Loucy (cell line): ENCODE data around the gene CLSTN2.

Experiments used
- H2AFZ ChIP-seq: fragments of 200-600 bp; sonication (generic); 2 replicates; pipeline ENCODE4 v1.6.0; 2016; ENCODE audit warnings: antibody characterized with exemption, mild to moderate bottlenecking, low read length, moderate library complexity
- H3F3A ChIP-seq: fragments of 200-600 bp; 2 replicates; pipeline ENCODE4 v1.6.0; 2016; ENCODE audit warnings: antibody characterized with exemption, low read depth, mild to moderate bottlenecking
- H3K27me3 ChIP-seq: fragments of 200-600 bp; sonication (generic); 2 replicates; pipeline ENCODE4 v1.6.1; 2014; ENCODE audit warnings: low read length, mild to moderate bottlenecking; ENCODE audit not compliant: insufficient read depth, poor library complexity, severe bottlenecking
- H3K36me3 ChIP-seq: fragments of 200-600 bp; sonication (generic); 2 replicates; pipeline ENCODE4 v1.6.1; 2016; ENCODE audit warnings: low read length; ENCODE audit not compliant: insufficient read depth
- H3K4me1 ChIP-seq: fragments of 200-600 bp; sonication (generic); 2 replicates; pipeline ENCODE4 v1.5.1; 2014; ENCODE audit warnings: low read length, mild to moderate bottlenecking; ENCODE audit not compliant: insufficient read depth, poor library complexity, severe bottlenecking
- H3K4me2 ChIP-seq: fragments of 200-600 bp; sonication (generic); 2 replicates; pipeline ENCODE4 v1.6.0; 2014; ENCODE audit warnings: antibody characterized with exemption, low read length, low read depth, mild to moderate bottlenecking; ENCODE audit not compliant: poor library complexity, severe bottlenecking
- H3K4me3 ChIP-seq: fragments of 200-600 bp; sonication (generic); 2 replicates; pipeline ENCODE4 v1.5.1; 2014; ENCODE audit warnings: low read length, mild to moderate bottlenecking, mixed read lengths; ENCODE audit not compliant: poor library complexity, severe bottlenecking
- H3K79me2 ChIP-seq: fragments of 200-600 bp; sonication (generic); 2 replicates; pipeline ENCODE4 v1.6.1; 2014; ENCODE audit warnings: low read length; ENCODE audit not compliant: insufficient read depth
- H3K9ac ChIP-seq: fragments of 200-600 bp; sonication (generic); 2 replicates; pipeline ENCODE4 v1.6.0; 2014; ENCODE audit warnings: mild to moderate bottlenecking, low read depth, low read length, moderate library complexity; ENCODE audit not compliant: poor library complexity, severe bottlenecking
- H3K9me2 ChIP-seq: fragments of 200-600 bp; sonication (generic); replicated peaks from 2 replicates; pipeline ENCODE4 v1.6.1; 2016; ENCODE audit warnings: low read depth, low read length, mixed read lengths
- H3K9me3 ChIP-seq: fragments of 200-600 bp; sonication (generic); 2 replicates; pipeline ENCODE4 v1.6.1; 2014; ENCODE audit warnings: mild to moderate bottlenecking, antibody characterized with exemption, low read length, low read depth; ENCODE audit not compliant: insufficient read depth
- H4K20me1 ChIP-seq: fragments of 200-600 bp; sonication (generic); 2 replicates; pipeline ENCODE4 v1.6.0; 2014; ENCODE audit warnings: antibody characterized with exemption, low read length, mild to moderate bottlenecking; ENCODE audit not compliant: insufficient read depth, poor library complexity, severe bottlenecking
- EZH2phosphoT487 ChIP-seq: fragments of 200-600 bp; IDR thresholded peaks from 2 replicates; pipeline ENCODE4 v1.6.1; 2018; ENCODE audit warnings: antibody characterized with exemption, mild to moderate bottlenecking, moderate library complexity, borderline replicate concordance
- TF ChIP-seq, protein P1 (sequence below): fragments of 200-600 bp; sonication (generic); conservative IDR thresholded peaks from 2 replicates; pipeline ENCODE4 v1.5.1; 2014; ENCODE audit warnings: mild to moderate bottlenecking, antibody characterized with exemption, low read length

Gene CLSTN2

DNA sequence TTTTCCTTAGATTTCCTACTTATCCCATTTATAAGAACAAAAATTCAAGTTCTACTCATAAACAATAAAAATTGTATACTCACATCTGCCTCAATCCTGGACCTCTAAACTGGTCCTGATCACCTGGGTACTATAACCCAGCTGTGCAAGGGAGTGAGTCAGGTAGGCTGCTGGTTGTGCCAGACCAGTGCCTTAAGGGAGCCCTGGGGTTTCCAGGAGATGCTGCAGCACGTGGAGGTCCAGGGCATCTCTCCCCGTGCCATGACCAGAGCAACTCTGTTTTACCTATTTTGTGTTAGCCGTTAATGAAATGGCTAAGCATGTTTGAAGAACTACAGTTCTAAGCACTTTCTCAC lies 602.7 kb downstream of the CLSTN2 start:
- H3K9me2 ChIP-seq = no peaks in the 10 kb centered on the region
- no peak for TF ChIP-seq EZH2phosphoT487
- TF ChIP-seq, protein P1, sequence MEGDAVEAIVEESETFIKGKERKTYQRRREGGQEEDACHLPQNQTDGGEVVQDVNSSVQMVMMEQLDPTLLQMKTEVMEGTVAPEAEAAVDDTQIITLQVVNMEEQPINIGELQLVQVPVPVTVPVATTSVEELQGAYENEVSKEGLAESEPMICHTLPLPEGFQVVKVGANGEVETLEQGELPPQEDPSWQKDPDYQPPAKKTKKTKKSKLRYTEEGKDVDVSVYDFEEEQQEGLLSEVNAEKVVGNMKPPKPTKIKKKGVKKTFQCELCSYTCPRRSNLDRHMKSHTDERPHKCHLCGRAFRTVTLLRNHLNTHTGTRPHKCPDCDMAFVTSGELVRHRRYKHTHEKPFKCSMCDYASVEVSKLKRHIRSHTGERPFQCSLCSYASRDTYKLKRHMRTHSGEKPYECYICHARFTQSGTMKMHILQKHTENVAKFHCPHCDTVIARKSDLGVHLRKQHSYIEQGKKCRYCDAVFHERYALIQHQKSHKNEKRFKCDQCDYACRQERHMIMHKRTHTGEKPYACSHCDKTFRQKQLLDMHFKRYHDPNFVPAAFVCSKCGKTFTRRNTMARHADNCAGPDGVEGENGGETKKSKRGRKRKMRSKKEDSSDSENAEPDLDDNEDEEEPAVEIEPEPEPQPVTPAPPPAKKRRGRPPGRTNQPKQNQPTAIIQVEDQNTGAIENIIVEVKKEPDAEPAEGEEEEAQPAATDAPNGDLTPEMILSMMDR = no peak
- no peak overlapping the region for H3K4me2 ChIP-seq
- H3K36me3 ChIP-seq = no peaks in the 10 kb centered on the region
- no peaks in the 10 kb centered on the region for H4K20me1 ChIP-seq
- H3K4me3 ChIP-seq = no peak overlapping the region
- no peaks in the 10 kb centered on the region for H3K79me2 ChIP-seq
- H3K9me3 ChIP-seq = no peaks in the 10 kb centered on the region
- H3K4me1 ChIP-seq = no peaks in the 10 kb centered on the region
- H3F3A ChIP-seq = no peaks in the 10 kb centered on the region
- no peak overlapping the region for H3K9ac ChIP-seq
- no peak overlapping the region for H2AFZ ChIP-seq
- H3K27me3 ChIP-seq = no peaks in the 10 kb centered on the region

DNA sequence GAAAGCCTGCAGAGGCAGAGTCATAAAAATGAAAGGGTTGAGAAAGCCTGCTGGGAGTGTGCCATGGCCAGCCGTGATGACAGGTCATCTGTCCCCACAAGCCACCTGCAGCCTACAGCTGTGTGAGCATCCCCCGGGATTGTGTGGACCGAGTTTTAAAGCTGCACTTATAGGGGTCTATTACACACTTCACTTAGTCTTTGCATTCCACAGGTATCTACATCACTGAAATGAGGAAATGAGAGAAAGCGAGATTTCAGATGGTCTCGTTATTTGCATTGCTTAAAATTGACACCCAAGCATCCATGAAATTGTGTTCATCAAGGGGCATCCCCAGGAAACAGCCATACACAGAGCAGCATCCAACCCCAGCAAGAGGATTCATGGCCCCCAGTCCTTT lies 605.3 kb downstream of the CLSTN2 start:
- H3K4me2 ChIP-seq = no peak overlapping the region
- H3K9me3 ChIP-seq = no peaks in the 10 kb centered on the region
- no peaks in the 10 kb centered on the region for H3K79me2 ChIP-seq
- H3K36me3 ChIP-seq = no peaks in the 10 kb centered on the region
- H3F3A ChIP-seq = no peaks in the 10 kb centered on the region
- TF ChIP-seq, protein P1 = no peak
- TF ChIP-seq EZH2phosphoT487 = no peak
- H3K27me3 ChIP-seq = no peaks in the 10 kb centered on the region
- H4K20me1 ChIP-seq = no peaks in the 10 kb centered on the region
- H3K9me2 ChIP-seq = no peaks in the 10 kb centered on the region
- no peak overlapping the region for H3K4me3 ChIP-seq
- H3K9ac ChIP-seq = no peak overlapping the region
- no peaks in the 10 kb centered on the region for H3K4me1 ChIP-seq
- no peak overlapping the region for H2AFZ ChIP-seq

DNA sequence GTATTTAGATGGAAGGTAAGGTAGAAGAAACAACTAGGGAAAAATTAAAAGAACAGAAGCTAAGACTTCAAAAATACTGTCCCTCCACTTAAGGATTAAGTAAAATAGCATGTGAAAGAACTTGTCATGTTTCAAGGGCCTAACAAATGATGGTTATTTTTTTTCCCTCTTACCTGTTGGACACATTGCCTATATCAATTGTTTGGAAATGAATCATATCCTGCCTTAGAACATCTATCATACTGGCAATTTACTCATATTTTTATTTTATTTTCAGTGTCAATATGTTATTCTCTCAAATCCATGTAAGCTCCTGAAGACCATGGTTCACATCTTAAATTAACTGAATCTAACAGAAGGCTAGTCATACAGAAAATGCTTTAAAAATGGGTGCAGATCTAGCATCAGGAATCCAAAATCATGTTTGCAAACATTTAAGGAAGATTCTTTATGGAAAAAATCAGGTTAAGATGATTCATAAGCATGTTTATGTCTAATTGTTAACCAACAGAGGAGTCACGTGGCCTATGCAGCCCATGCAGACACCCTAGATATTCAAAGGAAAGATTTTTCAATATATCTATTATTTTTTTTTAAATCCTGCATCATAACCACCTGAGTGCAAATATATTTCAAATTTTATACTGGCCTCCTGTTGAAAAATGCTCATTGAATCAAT lies 607.1 kb downstream of the CLSTN2 start:
- Histone ChIP-seq H3K4me1 (no peaks in the 10 kb centered on the region), H3K4me2 (no peak overlapping the region), H3K79me2 (no peaks in the 10 kb centered on the region), H3K4me3 (no peak overlapping the region), H3K9ac (no peak overlapping the region), H4K20me1 (no peaks in the 10 kb centered on the region), H3K9me2 (no peaks in the 10 kb centered on the region), H3K36me3 (no peaks in the 10 kb centered on the region), H2AFZ (no peak overlapping the region), H3F3A (no peaks in the 10 kb centered on the region), H3K9me3 (no peaks in the 10 kb centered on the region), H3K27me3 (no peaks in the 10 kb centered on the region)
- no peak for TF ChIP-seq EZH2phosphoT487
- TF ChIP-seq, protein P1 = no peak
